K562 (cell line): ENCODE results near the gene JAG2. TPM values are rescaled to one million over a fixed set of nuclear protein-coding genes. Genes with fewer than 3 reads are reported as not detected.

Source experiments
- ATAC-seq: fragments of 200-7000 bp; cut with Tn5 transposase; 3 replicates; pipeline ENCODE4 v1.9.1; 2020; ENCODE audit warnings: moderate library complexity
- BruUV-seq: library from RNA; stranded (reverse); fragments of 400-500 nt; replicated peaks from 2 replicates; lab custom pipeline; 2021; lab: Mats Ljungman, UMichigan
- CTCF ChIA-PET: fragments of 300-600 bp; formaldehyde crosslinking; extraction: SDS; loops from one replicate; lab custom pipeline; 2021; ENCODE audit warnings: low intra/inter-chr PET ratio; lab: Yijun Ruan, JAX
- POLR2A ChIA-PET: fragments of 300-600, 350-650 bp; sonication (Branson Sonifier 250); formaldehyde crosslinking; extraction: SDS; loops from one replicate; lab custom pipeline; 2021; ENCODE audit warnings: antibody characterized with exemption, inconsistent platforms; lab: Yijun Ruan, JAX
- DNase-seq, 4 experiments: peaks; one replicate each; pipeline versions ENCODE4 v3.0.0 to v3.0.0-alpha.2; 2011 to 2018; ENCODE audit warnings: low spot score in 3 of 4, mixed read lengths in 3 of 4; ENCODE audit errors: extremely low read depth in 1 of 4
- FAIRE-seq: peaks from 2 replicates; lab custom pipeline; 2011; peaks lifted over from hg19 to GRCh38; lab: Jason Lieb, UNC
- H2AFZ ChIP-seq: 2 replicates; pipeline ENCODE4 v1.6.0; 2011; ENCODE audit warnings: low read depth, low read length, control low read depth, inconsistent platforms
- H3K27ac ChIP-seq: fragments of 200-600 bp; 3 replicates; pipeline ENCODE4 v1.8.0; 2011; ENCODE audit warnings: low read depth, mild to moderate bottlenecking, control low read depth, inconsistent platforms, low read length, moderate library complexity, mixed read lengths; ENCODE audit errors: extremely low read depth
- H3K27me3 ChIP-seq, 2 experiments: fragments of 300-600 bp in 1 of 2; 2 replicates in 1 of 2; 3 replicates in 1 of 2; pipeline versions ENCODE4 v1.6.0 to v1.8.0; 2011; ENCODE audit warnings: inconsistent platforms in 2 of 2, low read length in 2 of 2, mild to moderate bottlenecking in 1 of 2, mixed read lengths in 1 of 2, moderate library complexity in 1 of 2; ENCODE audit not compliant: control insufficient read depth in 2 of 2, insufficient read depth in 2 of 2
- H3K36me3 ChIP-seq: fragments of 300-600 bp; 3 replicates; pipeline ENCODE4 v1.8.0; 2011; ENCODE audit warnings: mild to moderate bottlenecking, low read length, inconsistent platforms; ENCODE audit not compliant: control insufficient read depth, insufficient read depth
- H3K4me1 ChIP-seq, 2 experiments: fragments of 200-600 bp in 1 of 2; replicated peaks in 1 of 2; 2 replicates in 1 of 2; 3 replicates in 1 of 2; pipeline versions ENCODE4 v1.5.1 to v1.8.0; 2011; ENCODE audit warnings: inconsistent platforms in 2 of 2, low read length in 2 of 2, mild to moderate bottlenecking in 1 of 2, mixed read lengths in 1 of 2, moderate library complexity in 1 of 2; ENCODE audit not compliant: control insufficient read depth in 2 of 2, insufficient read depth in 2 of 2
- H3K4me2 ChIP-seq: 2 replicates; pipeline ENCODE4 v1.6.1; 2011; ENCODE audit warnings: low read length, control low read depth, inconsistent platforms, mixed read lengths; ENCODE audit not compliant: insufficient read depth
- H3K4me3 ChIP-seq: fragments of 200-600 bp; sonication (generic), shearing (Covaris generic); 2 replicates; pipeline ENCODE4 v1.5.1; 2016; ENCODE audit warnings: control low read depth, inconsistent platforms
- H3K79me2 ChIP-seq: fragments of 200-600 bp; 3 replicates; pipeline ENCODE4 v1.8.0; 2011; ENCODE audit warnings: low read length, inconsistent platforms; ENCODE audit not compliant: control insufficient read depth, insufficient read depth
- H3K9ac ChIP-seq, 2 experiments: 2 replicates each; pipeline versions ENCODE4 v1.6.0 to v1.6.1; 2011; ENCODE audit warnings: low read depth in 2 of 2, low read length in 2 of 2, control low read depth in 1 of 2, inconsistent platforms in 1 of 2, mild to moderate bottlenecking in 1 of 2, mixed read lengths in 1 of 2; ENCODE audit not compliant: insufficient read depth in 1 of 2
- H3K9me1 ChIP-seq: one replicate; pipeline ENCODE4 v1.6.0; 2011; ENCODE audit warnings: inconsistent platforms, mild to moderate bottlenecking, low read length, moderate library complexity; ENCODE audit not compliant: control insufficient read depth, insufficient read depth
- H3K9me3 ChIP-seq: replicated peaks from 2 replicates; pipeline ENCODE4 v1.5.1; 2011; ENCODE audit warnings: low read depth, low read length, inconsistent platforms; ENCODE audit not compliant: control insufficient read depth, insufficient read depth
- H4K20me1 ChIP-seq: replicated peaks from 2 replicates; pipeline ENCODE4 v1.6.1; 2011; ENCODE audit warnings: low read length, inconsistent platforms, mixed read lengths; ENCODE audit not compliant: control insufficient read depth, insufficient read depth
- CBFB ChIP-seq: sonication (generic); formaldehyde crosslinking; IDR thresholded peaks from 2 replicates; pipeline ENCODE4 v1.4.0; 2020; ENCODE audit warnings: mild to moderate bottlenecking, missing genetic modification reagents
- NR2C1 ChIP-seq, 2 experiments: fragments of 450-650 bp; IDR thresholded peaks; 2 replicates each; pipeline ENCODE4 v1.6.1; 2017; ENCODE audit warnings: mild to moderate bottlenecking in 2 of 2, antibody characterized with exemption in 1 of 2, inconsistent platforms in 1 of 2, missing compliant biosample characterization in 1 of 2, missing genetic modification characterization in 1 of 2
- ZNF512 ChIP-seq: IDR thresholded peaks from 2 replicates; pipeline ENCODE4 v1.6.1; 2016; ENCODE audit warnings: missing genetic modification characterization, missing compliant biosample characterization
- WGBS: fragments of 100-300 bp; shearing (Covaris generic); methylation state at CpG from one replicate; pipeline ENCODE4 v1.1.6; 2016; ENCODE audit warnings: low coverage, mixed read lengths; ENCODE audit not compliant: insufficient coverage; ENCODE audit errors: missing lambda C conversion rate; 5-methylcytosine and 5-hydroxymethylcytosine counted together
- in situ Hi-C: fragments of 300-500 bp; cut with MboI; formaldehyde crosslinking; loops from 4 replicates; pipeline ENCODE4 v1.15.0; 2018; ENCODE audit warnings: inconsistent platforms, mixed read lengths
- intact Hi-C: fragments of 100-400 bp; cut with micrococcal nuclease; formaldehyde crosslinking; loops from 2 replicates; pipeline ENCODE4 v1.14.2; 2022
- polyA plus RNA-seq, 8 experiments: library from polyadenylated mRNA; depleted of rRNA in 4 of 8; stranded (reverse) in 5 of 8; unstranded in 3 of 8; fragments of >200 nt; fragmentation: Nextera tagmentation in 2 of 8; fragmentation: Illumina TruSeq in 1 of 8; extraction: Ambion mirVana in 2 of 8; extraction: Trizol in 1 of 8; gene quantifications; 2 replicates each; pipeline versions ENCODE4 v1.2.1 to v1.2.3, GENCODE V29; 2011 to 2014; ENCODE audit warnings: inconsistent platforms in 1 of 8, missing spikeins in 1 of 8
- total RNA-seq, 7 experiments: library from RNA; depleted of rRNA in 6 of 7; stranded (reverse); fragments of >200 nt in 6 of 7; fragmentation: Illumina TruSeq in 2 of 7; extraction: Trizol in 2 of 7; gene quantifications; 2 replicates each; pipeline versions ENCODE4 v1.2.1 to v1.2.3, GENCODE V29; 2011 to 2021; ENCODE audit warnings: low replicate concordance in 1 of 7

The JAG2 gene
- total and polyA plus RNA-seq, 9 of the 15 experiments (the other 6 are each of a cell fraction or from before 2014, with no cell fraction given): 0.25 to 48.4 (median 8.6) TPM

DNA sequence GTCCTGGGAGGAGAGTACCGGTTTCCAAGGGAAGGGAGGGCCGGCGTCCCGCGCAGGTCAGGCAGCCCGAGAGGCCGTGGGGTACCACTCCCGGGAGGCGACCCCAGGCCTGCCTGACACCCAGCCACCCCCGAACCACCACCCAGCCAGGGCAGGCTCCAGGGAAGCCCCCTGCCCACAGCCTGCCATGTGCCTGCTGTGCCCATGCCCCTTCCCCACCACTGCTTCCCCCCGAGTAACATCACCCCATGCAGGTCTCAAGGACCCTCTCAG lies 10.2 kb upstream of the JAG2 start:
- no peak for ATAC-seq
- CTCF ChIA-PET: no interaction called here
- no peak for TF ChIP-seq CBFB (CRISPR knock-in tag)
- no peak for TF ChIP-seq ZNF512 (tag)
- TF ChIP-seq NR2C1 (IDR thresholded peaks at IDR 0.05): no peak
- TF ChIP-seq NR2C1 (tag; IDR thresholded peaks at IDR 0.05): no peak
- TF ChIP-seq, all 486 proteins: peak for 0
- no peaks in the 10 kb centered on the region for H3K79me2 ChIP-seq
- 60% methylated on average over 1 of the region's 11 CpGs for WGBS
- H3K4me3 ChIP-seq: no peak overlapping the region
- POLR2A ChIA-PET: interaction anchor here (0.7 kb wide), 1 partner anchor 441 kb away, joined by 4 read pairs; no protein-coding TSS in a partner anchor
- no peak overlapping the region for H3K4me2 ChIP-seq
- no peak overlapping the region for H3K27ac ChIP-seq
- no peak for DNase-seq
- no peaks in the 10 kb centered on the region for H3K9me3 ChIP-seq
- H2AFZ ChIP-seq: no peak overlapping the region
- FAIRE-seq: no peak
- no TSS peak for BruUV-seq
- H3K9ac ChIP-seq: no peak overlapping the region
- H3K27me3 ChIP-seq: no peaks in the 10 kb centered on the region
- intact Hi-C loops (no loop called here), in situ Hi-C loops (no loop called here)
- H3K9me1 ChIP-seq: no peaks in the 10 kb centered on the region
- peaks cover 3 to 69% of the 10 kb centered on the region in 2 experiments; a peak in 4 of 5 replicates for H3K4me1 ChIP-seq
- H3K36me3 ChIP-seq: no peaks in the 10 kb centered on the region
- no peaks in the 10 kb centered on the region for H4K20me1 ChIP-seq
